CD4-positive, alpha-beta T cell (primary cell): ENCODE results near the gene MEX3C. TPM values are rescaled to one million over a fixed set of nuclear protein-coding genes. Genes with fewer than 3 reads are reported as not detected.

ENCODE experiments used
- ATAC-seq: fragments of 200-7000 bp; cut with Tn5 transposase; one replicate; pipeline ENCODE4 v1.10.0; 2022; ENCODE audit warnings: mild to moderate bottlenecking; ENCODE audit not compliant: poor library complexity
- CTCF ChIA-PET: fragments of 350-600 bp; sonication (Branson Sonifier 250); formaldehyde crosslinking; loops from one replicate; lab custom pipeline; 2021; ENCODE audit warnings: antibody characterized with exemption, inconsistent platforms; lab: Charles Lee
- POLR2A ChIA-PET: fragments of 350-600 bp; sonication (Branson Sonifier 250); formaldehyde crosslinking; loops from one replicate; lab custom pipeline; 2021; ENCODE audit warnings: antibody characterized with exemption, inconsistent platforms; lab: Charles Lee
- DNase-seq, 14 experiments: peaks; one replicate each; pipeline ENCODE4 v3.0.0-alpha.2; 2013 to 2020; ENCODE audit warnings: mixed read lengths in 2 of 14
- H3K27ac ChIP-seq, 2 donors: one replicate each; pipeline versions ENCODE4 v1.5.1 to v1.7.0; 2013; ENCODE audit warnings: low read length in 2 of 2, low read depth in 1 of 2, mild to moderate bottlenecking in 1 of 2
- H3K27me3 ChIP-seq, 2 experiments: 1 replicate in 1 of 2; 2 replicates in 1 of 2; pipeline versions ENCODE4 v1.6.1 to v1.7.0; 2013; ENCODE audit warnings: low read length in 2 of 2, control low read depth in 1 of 2, mild to moderate bottlenecking in 1 of 2, moderate library complexity in 1 of 2; ENCODE audit not compliant: insufficient read depth in 2 of 2, control insufficient read depth in 1 of 2
- H3K36me3 ChIP-seq: one replicate; pipeline ENCODE4 v1.6.1; 2013; ENCODE audit warnings: low read length, control low read depth; ENCODE audit not compliant: insufficient read depth
- H3K4me1 ChIP-seq: one replicate; pipeline ENCODE4 v1.6.1; 2013; ENCODE audit warnings: low read length, control low read depth; ENCODE audit not compliant: insufficient read depth
- H3K4me3 ChIP-seq: one replicate; pipeline ENCODE4 v1.5.1; 2013; ENCODE audit warnings: mild to moderate bottlenecking, low read length, moderate library complexity
- H3K9me3 ChIP-seq, 2 experiments: 1 replicate in 1 of 2; 2 replicates in 1 of 2; pipeline versions ENCODE4 v1.6.1 to v1.7.0; 2013; ENCODE audit warnings: low read length in 2 of 2, mild to moderate bottlenecking in 2 of 2, control low read depth in 1 of 2, moderate library complexity in 1 of 2; ENCODE audit not compliant: control insufficient read depth in 1 of 2, insufficient read depth in 1 of 2
- H3K27ac Mint-ChIP-seq: one replicate; pipeline ENCODE4 v1.8.0; 2020; ENCODE audit warnings: mixed read lengths
- H3K27me3 Mint-ChIP-seq: one replicate; pipeline ENCODE4 v1.8.0; 2021; ENCODE audit warnings: mixed read lengths
- H3K36me3 Mint-ChIP-seq: one replicate; pipeline ENCODE4 v1.8.0; 2021; ENCODE audit warnings: low read depth, mixed read lengths
- H3K4me1 Mint-ChIP-seq: one replicate; pipeline ENCODE4 v1.8.0; 2021; ENCODE audit warnings: low read depth, mixed read lengths
- H3K4me3 Mint-ChIP-seq: one replicate; pipeline ENCODE4 v1.8.0; 2020; ENCODE audit warnings: mild to moderate bottlenecking, mixed read lengths
- H3K9me3 Mint-ChIP-seq: one replicate; pipeline ENCODE4 v1.8.0; 2020; ENCODE audit warnings: mixed read lengths
- CTCF ChIP-seq: fragments of 200-600 bp; IDR thresholded peaks from one replicate; pipeline ENCODE4 v1.8.0; 2022; ENCODE audit warnings: antibody characterized with exemption, mild to moderate bottlenecking
- intact Hi-C, 2 experiments: fragments of 100-400 bp; cut with DNase I in 1 of 2; cut with micrococcal nuclease in 1 of 2; formaldehyde crosslinking; loops; one replicate each; pipeline versions ENCODE4 v1.15.1 to v1.9.0; 2023 to 2025; cut with DNase I, micrococcal nuclease
- total RNA-seq, 174 experiments: library from RNA in 2 of 174; stranded (reverse) in 2 of 174; gene quantifications; one replicate each; pipeline ENCODE4 v1.2.3 and lab custom pipeline; 2021 to 2026

The MEX3C gene
- total RNA-seq, 2 experiments from 2014 or later: 70.8 to 76.1 TPM

DNA sequence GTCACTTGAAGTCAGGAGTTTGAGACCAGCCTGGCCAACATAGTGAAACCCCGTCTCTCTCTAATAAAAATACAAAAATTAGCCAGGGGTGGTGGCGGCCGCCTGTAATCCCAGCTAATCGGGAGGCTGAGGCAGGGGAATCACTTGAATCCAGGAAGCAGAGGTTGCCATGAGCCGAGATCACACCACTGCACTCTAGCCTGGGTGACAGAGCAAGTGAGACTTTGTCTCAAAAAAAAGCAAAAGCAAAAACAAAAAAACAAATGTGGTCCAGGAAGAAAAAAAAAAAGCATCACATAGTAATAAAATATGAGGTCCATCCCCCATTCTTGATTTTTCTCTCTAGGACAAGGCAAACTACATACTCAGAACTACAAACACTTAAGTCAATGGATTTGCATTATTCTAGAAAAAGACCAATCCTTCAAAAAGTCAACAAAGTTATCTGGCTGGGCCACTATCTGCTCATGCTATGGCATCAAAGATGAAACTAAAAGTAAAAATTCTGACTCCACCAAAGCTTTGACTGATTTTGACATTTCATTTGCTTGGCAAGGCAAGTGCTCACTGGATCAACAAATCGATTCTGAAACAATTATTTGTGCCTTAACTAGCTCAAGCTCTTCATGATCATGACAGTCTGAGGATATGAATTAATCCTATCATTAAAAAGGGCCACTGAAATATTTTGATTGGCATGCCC is 28.4 kb downstream of the MEX3C start:
- ATAC-seq: no peak
- peak in 2 of 14 experiments; percentile 24 to 35 for DNase-seq
- intact Hi-C loops: no loop called here
- Mint-ChIP-seq H3K4me3 (no peak overlapping the region), H3K27ac (peak overlapping the region; percentile 43), H3K36me3 (peaks cover 7% of the 10 kb centered on the region), H3K4me1 (peaks cover 48% of the 10 kb centered on the region), H3K9me3 (no peaks in the 10 kb centered on the region), H3K27me3 (no peaks in the 10 kb centered on the region)
- Histone ChIP-seq H3K36me3 (peaks cover 3% of the 10 kb centered on the region), H3K9me3 (no peaks in the 10 kb centered on the region), H3K27me3 (no peaks in the 10 kb centered on the region), H3K27ac (no peak overlapping the region), H3K4me3 (no peak overlapping the region), H3K4me1 (no peaks in the 10 kb centered on the region)
- ChIA-PET CTCF (interaction anchor here (1.3 kb wide), 1 partner anchor 13 kb away, joined by 4 read pairs; no protein-coding TSS in a partner anchor), POLR2A (interaction anchor here (0.9 to 1.3 kb wide), 2 partner anchors 15 to 28 kb away, joined by 3 to 5 read pairs; partner anchors contain the start of gene MEX3C)
- no peak for TF ChIP-seq CTCF

- intact Hi-C loops: no loop called here
- H3K27ac ChIP-seq: no peak overlapping the region
- DNase-seq (no peak), ATAC-seq (no peak)
- Mint-ChIP-seq H3K9me3 (no peaks in the 10 kb centered on the region), H3K36me3 (peaks cover 4% of the 10 kb centered on the region), H3K4me1 (peaks cover 44% of the 10 kb centered on the region), H3K4me3 (no peak overlapping the region), H3K27me3 (no peaks in the 10 kb centered on the region), H3K27ac (no peak overlapping the region)
- no peaks in the 10 kb centered on the region for H3K4me1 ChIP-seq
- no peaks in the 10 kb centered on the region for H3K27me3 ChIP-seq
- TF ChIP-seq CTCF: no peak
- POLR2A ChIA-PET: no interaction called here
- CTCF ChIA-PET: interaction anchor here (1.3 kb wide), 1 partner anchor 12 kb away, joined by 4 read pairs; no protein-coding TSS in a partner anchor
- no peak overlapping the region for H3K4me3 ChIP-seq
- peaks cover 3% of the 10 kb centered on the region for H3K36me3 ChIP-seq
- no peaks in the 10 kb centered on the region for H3K9me3 ChIP-seq
Measured at GRCh38 chr18:51168026-51168742, 29.3 kb downstream of the MEX3C start.

- Histone ChIP-seq H3K9me3 (no peaks in the 10 kb centered on the region), H3K4me1 (no peaks in the 10 kb centered on the region), H3K4me3 (no peak overlapping the region), H3K27ac (no peak overlapping the region), H3K27me3 (no peaks in the 10 kb centered on the region), H3K36me3 (no peaks in the 10 kb centered on the region)
- ChIA-PET POLR2A (no interaction called here), CTCF (no interaction called here)
- Mint-ChIP-seq H3K27ac (no peak overlapping the region), H3K27me3 (no peaks in the 10 kb centered on the region), H3K4me3 (no peak overlapping the region), H3K4me1 (peaks cover 18% of the 10 kb centered on the region), H3K36me3 (no peaks in the 10 kb centered on the region), H3K9me3 (no peaks in the 10 kb centered on the region)
- no peak for TF ChIP-seq CTCF
- ATAC-seq (no peak), DNase-seq (no peak)
- intact Hi-C loops: no loop called here
Measured at GRCh38 chr18:51165296-51165695, 32.2 kb downstream of the MEX3C start.
